ENCODE results near the gene DPP9. TPM values are rescaled to one million over a fixed set of nuclear protein-coding genes. Genes with fewer than 3 reads are reported as not detected.
"Not testable (repeated sequence)": the region's sequence is repeated elsewhere in the genome, so short reads cannot be mapped to it uniquely, and the experiment has no call there.

The DPP9 gene
- total RNA-seq: 28.0 TPM

DNA sequence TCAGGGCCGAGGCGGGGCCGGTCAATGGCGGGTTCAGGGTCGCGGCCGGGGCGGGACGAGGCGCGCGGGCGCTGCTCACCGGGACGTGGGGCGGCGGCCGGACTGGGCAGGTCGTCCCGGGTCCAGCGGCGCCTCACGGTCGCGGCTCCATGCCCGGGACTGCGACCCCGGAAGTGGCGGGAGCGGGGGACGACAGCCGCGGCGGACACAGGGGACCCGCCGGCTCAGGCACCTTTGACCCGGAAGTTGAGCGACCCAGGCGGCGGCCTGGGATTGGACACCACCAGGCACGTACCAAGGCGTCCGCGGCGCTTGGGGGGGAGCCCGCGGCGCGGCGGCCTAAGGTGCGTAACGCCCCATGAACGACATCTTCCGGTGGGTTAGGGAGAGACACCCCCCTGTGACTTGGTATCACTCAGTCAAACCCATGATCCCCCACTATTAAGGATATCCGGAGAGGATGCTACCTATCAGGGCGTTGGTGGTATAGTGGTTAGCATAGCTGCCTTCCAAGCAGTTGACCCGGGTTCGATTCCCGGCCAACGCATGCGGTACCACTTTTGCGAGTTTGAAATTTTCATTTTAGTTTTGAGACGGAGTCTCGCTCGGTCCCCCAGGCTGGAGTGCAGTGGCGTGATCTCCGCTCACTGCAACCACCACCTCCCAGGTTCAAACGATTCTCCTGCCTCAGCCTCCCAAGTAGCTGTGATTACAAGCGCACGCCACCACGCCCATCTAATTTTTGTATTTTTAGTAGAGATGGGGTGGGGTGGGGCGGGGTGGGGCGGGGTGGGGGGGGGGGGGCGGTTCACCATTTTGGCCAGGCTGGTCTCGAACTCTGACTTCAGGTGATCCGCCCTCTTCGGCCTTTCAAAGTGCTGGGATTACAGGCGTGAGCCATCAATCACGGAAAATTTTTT, at the start of gene DPP9:
TSS of gene DPP9 (minus strand) at position 248 of the 920 bp plus-strand sequence. CDS start 3,936 bp downstream, outside the sequence.
- ATAC-seq: peak; percentile 96

DNA sequence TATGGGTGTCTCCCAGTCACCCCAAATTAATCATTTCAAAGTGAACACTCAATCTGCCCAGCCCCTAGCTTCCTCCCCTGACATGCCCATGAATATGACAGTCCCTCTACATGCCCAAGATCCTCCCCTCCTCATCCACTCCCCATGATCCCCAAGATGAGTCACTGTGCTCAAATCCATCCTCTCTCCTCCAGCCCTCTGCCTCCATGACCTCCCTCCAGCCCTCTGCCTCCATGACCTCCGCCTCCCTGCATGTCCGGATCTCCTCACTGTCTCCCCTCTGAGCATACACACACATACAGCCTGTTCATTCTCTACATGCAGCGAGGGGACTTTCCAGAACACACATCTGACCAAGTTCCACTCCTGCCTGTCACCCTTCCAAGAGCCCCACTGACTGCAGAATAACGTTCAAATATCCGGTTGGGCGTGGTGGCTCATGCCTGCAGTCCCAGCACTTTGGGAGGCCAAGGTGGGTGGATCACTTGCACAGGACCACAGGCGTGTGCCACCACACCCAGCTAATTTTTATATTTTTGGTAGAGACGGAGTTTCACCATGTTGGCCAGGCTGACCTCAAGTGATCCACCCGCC, 49.5 kb upstream of the DPP9 start:
- ATAC-seq: peak; percentile 11

DNA sequence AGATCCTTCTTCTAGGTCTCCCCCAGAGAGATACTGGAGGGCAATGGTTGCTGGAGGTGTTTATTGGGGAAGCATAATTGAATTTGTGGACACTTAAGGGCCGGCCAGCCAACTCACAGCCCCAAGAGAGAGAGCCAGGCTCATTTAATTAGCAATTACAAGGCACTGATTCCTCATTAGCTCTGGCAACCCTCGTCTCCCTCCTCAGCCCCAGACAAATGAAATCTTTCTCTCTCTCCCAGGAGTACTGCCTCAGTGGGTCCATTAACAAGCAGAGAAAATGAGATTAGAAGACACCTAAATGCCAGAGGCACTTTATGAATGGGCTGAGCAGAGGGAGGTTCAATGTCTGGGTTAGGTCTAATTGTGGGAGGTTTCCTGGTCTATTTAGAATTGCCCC, 48.9 kb upstream of the DPP9 start:
- no peak for ATAC-seq

DNA sequence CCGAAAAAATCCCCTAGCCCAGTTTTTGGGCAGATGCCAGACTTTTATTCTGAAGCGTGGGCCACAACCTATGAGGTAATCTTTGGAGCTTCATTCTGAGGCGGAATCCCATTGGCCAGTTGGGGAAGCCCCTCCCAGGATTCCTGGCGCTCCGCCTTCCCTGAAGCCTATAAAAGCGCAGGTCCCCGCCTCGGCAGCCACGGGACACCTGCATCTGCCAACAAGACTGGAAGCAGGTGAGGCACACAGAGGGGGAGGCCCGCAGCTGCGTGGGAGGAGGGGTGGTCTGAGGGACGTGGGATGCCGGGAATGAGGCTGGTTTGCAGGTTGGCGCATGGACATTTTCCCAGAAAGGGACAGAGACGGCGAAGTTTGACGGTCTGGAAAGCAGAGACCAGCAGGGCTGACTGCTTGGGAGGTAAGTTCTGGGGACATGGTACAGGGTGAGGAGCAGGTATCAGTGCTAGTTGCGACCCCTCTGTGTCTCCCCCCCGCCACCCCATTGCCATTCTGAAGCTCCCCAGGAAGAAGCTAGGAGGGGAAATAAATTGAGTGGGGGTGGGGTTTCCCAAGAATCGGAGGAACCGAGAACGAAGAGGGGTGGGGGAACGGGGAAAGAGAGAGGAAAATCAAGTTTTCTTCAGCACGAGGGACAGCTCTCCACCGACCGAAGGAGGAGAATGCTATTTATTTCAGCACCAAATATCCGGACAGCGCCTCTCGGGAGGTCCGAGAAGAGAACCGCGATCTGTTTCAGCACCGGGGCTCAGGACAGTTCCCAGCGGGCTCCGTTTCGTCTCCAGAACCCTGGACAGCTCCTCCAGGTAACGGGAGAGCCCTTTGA, 45.5 kb upstream of the DPP9 start:
- ATAC-seq: peak; percentile 86

DNA sequence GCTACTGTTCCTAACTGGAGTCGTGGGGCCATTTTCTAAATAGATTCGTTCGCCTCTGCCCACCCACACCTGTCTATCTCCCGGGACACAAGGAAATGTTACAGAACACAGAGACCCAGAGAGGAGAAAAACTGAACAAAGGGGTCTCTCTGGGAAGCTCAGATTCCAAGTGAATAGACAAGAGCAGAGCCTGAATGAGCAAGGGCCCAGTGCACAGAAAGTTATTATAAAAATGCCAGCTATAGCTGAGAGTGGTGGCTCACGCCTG, 40.7 kb upstream of the DPP9 start:
- ATAC-seq: no peak

DNA sequence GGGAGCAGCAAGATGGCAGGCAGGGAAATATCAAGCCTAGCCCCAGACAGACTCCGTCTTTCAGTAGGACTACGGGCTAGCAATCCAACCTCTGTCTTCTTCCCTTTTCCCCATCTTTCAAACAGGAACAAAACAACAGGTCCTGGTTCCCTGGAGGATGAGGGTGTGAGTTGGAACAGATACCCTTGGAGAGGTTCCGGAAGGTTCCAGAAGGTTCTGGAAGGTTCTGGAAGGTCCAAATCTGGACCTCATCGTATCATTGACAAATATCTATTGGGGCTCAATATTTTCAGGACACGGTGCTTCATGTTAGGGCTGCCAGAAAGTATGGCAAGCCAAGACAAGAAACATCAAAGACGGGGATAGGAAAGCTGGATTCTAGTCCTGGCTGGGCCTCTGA, 39.4 kb upstream of the DPP9 start:
- ATAC-seq: no peak

DNA sequence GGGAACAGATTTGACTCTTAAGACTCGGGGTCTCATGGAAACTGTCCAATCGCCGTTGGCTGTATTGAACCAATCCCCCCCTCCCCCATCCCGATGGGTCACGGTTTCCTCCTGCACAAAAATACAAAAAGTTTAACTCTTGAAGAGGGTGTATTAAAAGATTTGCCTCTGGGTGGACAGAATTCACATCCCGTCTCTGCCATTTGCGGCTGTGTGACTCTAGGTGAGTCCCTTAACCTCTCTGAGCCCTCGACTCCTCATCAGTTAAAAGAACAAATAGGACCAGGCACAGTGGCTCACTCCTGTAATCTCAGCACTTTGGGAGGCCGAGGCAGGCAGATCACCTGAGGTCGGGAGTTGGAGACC, 36.6 kb upstream of the DPP9 start:
- no peak for ATAC-seq

DNA sequence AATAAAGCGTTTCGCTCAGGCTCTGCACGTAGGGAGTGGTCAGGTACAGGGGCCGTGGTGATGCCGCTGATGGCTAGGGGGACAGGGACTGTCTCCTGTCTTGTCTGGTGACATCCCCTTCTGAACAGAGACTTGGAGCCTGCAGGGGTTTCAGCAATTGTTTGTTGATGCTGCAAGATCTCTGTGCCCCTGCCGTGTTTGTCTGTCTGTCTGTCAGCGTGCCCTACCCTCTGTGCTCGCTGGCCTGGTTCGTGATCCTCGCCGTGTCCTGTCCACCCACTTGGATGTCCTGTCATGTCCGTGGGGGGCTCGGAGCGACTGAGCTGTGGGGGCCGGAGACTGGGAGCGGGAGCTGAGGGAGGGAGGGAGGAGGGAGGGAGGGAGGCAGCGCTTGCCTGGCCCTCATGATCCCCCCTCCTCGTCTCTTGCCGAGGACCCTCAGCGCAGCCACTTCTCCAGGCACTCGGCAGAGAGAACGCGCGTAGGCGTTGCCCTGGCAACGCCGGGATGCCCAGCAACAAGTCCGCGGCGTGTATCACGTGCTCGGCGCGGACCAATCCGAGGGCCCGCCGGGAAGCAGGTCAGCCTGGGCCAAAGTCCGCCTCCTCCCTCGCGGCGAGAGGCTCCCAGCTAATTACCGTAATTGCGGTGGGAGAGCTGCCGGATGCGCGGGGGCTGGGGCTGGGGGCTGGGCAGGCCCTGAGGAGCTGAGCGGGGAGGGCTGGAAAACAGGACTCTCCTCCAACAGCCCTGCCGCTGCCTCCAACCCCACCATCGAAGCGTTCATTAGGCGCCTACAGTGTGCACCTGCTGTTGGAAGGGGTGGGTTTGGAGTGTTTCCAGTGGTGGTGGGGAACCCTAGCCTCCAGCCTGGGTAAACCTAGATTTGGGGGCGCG, 36.0 kb upstream of the DPP9 start:
- peak; percentile 85 for ATAC-seq

DNA sequence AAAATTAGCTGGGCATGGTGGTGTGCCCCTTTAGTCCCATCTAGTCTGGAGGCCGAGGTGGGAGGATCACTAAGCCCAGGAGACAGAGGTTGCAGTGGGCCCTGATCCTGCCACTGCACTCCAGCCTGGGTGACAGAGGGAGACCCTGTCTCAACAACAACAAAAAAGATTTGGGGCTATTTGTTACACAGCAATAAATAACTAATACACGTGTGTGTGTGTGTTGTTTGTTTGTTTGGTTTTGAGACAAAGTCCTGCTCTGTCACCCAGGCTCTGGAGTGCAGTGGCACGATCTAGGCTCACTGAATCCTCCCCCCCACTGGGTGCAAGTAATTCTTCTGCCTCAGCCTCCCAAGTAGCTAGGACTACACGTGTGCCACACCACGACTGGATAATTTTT, 35.0 kb upstream of the DPP9 start:
- ATAC-seq: no peak

DNA sequence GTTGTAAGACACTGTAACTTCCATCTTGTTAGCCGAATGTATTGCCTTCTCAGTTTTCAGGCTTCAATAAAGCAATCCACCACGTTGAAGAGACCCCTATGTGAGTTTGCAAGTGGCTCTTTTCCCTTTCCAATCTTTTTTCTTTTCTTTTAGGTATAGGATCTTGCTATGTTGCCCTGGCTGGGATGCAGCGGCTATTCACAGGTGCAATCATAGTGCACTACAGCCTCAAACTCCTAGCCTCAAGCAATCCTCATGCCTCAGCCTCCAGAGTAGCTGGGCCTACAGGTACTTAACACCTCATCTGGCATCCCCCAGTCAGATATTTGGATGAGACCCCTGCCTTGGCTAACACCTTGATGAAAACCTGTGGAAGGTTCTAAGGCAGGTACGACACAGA, 34.4 kb upstream of the DPP9 start:
- ATAC-seq: no peak

DNA sequence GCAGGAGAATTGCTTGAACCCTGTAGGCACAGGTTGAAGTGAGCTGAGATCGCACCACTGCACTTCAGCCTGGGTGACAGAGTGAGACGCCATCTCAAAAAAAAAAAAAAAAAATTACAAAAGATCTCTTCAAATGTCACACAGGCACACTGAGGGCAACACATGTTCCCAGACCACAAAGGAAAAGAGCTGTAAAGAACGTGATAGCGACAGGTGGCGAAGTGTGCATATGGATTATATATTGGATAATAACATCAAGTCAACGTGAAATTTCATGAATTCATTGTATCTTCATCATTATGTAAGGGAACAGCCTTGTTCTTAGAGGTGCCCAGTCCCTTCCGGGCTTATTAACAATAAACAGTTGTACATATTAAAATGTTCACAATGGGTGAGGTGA, 31.8 kb upstream of the DPP9 start:
- no peak for ATAC-seq

DNA sequence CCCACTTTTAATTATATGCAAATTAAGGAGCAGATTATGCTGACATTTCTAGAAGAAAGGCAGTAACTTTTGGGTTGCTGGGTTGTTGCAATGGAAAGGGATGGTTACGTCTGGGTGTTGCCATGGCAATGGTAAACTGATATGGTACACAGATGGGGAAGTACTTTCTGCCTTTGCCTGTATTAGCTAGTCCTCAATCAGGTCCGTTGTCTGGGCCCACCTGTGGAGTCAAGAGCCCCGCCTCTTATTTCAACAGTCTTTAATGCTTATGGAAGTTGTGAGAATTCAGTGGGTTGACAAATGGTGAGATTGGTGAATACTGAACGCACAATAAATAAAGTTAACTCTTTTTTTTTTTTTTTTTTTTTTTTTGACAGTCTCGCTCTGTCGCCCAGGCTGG, 30.6 kb upstream of the DPP9 start:
- no peak for ATAC-seq

DNA sequence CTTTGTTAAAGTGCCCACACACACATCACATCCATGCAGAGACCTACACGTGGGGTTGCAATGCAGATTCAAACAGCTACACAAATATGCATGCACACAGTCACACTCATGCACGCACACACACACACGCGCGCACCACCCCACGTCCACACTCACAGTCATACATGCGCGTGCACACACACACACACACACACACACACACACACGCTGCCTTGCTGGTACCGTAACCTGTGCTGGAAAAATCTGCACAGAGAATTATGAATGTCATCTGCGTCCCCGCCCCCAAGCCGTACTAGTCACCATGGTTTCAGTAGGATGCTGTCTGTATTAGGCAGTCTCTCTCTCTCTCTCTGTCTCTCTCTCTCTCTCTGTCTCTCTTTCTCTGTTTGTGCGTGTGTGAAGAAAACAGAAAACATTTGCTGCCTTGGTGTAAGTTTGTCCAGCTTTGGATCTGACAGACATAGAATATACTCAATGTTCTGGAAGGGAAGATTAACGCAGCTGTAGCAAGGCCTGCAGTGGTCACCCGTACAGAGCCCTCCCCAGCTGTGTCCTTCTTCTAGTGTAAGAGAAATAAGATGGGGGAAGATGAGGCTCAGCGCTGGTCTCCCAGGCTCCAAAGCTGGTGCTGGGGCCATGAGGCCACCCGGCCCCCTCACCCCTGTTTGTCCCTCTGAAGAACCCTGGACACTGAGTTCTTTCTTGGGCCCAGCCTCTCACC, 26.4 kb upstream of the DPP9 start:
- ATAC-seq: no peak

DNA sequence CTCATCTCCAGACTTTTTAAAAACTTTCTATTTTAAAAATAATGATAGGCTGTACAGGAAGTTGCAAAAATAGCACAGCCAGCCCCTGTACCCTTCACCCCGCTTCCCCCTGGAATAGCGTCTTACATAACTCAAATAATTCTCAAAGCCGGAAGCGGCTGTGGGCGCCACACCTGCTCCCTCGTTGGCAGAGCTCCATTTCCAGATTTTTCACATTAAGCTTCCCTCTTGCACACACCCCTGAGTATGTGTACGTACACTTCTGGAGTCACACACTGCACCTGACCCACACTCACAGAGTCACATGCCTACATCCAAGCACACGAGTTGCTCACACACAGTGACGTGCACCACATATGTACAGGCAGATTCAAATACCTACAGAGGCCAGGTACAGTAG, 24.9 kb upstream of the DPP9 start:
- peak; percentile 77 for ATAC-seq

DNA sequence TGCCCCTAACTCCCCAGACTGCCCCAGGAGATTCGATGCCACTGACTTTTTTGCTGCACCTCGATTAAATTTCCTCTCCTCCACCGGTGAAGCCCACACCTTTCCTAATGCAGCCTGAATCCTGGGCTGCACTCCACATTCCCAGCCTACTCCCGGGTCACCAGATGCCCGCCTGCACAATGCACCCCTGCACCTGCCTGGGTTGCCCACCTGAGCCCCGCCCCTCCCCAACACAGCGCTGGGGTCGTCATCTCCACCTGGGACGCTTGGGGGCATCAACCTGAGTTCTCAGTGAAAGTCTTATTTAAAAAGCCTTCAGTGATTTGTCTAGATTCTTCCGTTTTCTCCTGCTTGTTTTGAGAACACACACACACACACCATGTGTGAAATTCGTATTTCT, 24.5 kb upstream of the DPP9 start:
- no peak for ATAC-seq

DNA sequence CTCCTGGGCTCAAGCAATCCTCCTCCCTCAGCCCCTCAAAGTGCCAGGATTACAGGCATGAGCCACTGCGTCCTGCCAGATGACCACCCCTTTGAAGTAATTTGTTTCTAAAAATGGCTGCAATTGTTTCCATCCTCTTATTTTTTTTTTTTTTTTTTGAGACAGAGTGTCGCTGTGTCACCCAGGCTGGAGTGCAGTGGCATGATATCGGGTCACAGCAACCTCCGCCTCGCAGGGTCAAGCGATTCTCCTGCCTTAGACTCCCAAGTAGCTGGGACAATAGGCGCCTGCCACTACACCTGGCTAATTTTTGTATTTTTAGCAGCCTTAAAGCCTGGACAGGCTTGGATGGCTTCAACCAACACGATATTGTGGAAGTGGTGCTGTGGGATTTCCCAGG, 22.3 kb upstream of the DPP9 start:
- ATAC-seq: no peak

DNA sequence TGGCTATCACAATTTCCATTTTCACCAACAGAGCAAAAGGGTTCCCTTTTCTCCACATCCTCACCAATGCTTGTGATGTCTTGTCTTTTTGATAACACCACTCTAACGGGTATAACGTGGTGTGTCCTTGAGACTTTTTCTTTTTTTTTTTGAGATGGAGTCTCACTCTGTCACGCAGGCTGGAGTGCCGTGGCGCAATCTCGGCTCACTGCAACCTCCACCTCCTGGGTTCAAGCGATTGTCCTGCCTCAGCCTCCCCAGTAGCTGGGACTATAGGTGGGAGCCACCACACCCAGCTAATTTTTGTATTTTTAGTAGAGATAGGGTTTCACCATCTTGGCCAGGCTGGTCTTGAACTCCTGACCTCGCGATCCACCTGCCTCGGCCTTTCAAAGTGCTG, 21.5 kb upstream of the DPP9 start:
- not testable (repeated sequence) for ATAC-seq

DNA sequence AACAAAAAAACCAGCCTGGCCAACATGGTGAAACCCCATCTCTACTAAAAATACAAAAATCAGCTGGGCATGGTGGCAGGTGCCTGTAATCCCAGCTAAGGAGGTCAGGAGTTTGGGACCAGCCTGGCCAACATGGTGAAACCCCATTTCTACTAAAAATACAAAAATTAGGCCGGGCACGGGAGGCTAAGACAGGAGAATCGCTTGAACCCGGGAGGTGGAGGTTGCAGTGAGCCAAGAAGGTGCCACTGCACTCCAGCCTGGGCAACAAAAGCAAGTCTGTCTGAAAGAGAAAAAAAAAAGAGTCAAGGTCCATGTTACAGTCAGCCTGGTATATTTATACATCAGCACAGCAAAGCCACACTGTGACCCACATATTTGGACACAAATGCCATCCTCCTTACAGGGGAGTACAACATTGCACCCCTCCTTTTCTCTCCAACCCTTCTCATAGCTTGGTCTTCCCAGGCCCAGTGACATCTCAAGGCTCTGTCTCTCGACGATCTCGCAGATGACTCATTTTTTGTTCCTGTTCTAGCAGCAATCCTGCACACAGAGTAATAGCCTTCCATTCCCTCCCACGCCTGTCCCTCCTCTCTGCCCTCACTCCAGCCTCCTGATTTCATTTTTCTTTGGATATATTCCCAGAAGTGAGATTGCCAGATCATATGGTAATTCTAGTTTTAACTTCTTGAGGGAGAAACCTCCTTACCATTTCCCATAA, 21.0 kb upstream of the DPP9 start:
- ATAC-seq: peak; percentile 74

DNA sequence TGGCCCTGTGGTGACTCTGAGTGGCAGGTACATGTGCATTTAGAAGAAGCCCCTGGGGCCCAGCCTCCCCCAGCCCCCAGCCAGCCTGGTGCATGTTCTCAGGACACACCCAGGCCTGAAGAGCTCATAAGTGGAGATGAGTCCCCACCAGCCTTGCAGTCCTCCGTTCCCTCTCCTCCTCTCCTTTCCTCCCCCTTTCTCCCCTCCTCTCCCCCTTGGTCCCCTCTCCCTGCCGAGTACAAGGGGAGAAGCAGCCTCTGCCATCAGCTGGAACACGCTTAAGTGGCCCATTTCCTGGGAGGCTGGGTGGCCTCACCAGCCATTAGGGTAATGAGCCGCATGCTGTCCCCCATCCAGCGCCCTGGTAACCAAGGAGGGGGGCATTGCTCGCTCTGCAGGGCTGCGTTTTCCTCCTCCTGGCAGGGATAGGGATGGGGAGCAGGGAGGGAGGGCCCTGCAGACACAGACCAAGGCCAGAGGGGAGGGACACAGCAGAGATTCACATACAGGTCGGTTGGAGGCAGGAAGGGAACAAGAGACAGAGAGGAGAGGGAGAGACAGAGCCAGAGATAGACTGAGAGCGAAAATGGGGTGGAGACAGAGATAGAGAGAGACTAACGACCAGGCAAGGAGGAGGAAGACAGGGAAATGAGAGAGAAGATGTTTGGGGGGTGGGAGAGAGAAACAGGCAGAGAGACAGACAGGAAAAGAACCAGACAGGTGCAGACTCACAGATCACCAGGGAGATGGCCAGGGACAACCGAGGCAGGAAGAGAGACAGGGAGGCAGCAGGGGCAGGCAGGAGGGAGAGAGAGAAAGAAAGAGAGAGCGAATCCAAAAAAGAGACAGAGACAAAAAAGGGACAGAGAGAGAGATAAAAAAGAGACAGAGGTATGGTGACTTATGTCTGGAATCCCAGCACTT, 19.3 kb upstream of the DPP9 start:
- no peak for ATAC-seq

DNA sequence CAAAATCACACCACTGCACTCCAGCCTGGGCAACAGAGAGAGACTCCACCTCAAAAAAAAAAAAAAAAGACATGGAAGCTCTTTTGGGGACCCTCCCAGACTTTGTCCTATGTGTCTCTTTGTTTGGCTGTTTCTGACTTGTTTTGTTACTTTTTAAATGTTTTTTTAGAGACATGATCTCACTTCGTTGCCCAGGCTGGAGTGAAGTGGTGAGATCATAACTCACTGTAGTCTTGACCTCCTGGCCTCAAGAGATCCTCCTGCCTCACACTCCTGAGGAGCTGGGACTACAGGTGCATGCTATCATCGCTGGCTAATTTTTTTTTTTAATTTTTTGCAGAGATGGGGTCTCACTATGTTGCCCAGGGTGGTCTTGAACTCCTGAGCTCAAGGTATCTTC, 16.4 kb upstream of the DPP9 start:
- ATAC-seq: no peak
